Gastroesophageal sphincter (tissue), 4 donors: ENCODE results near the gene METTL15. TPM values are rescaled to one million over a fixed set of nuclear protein-coding genes. Genes with fewer than 3 reads are reported as not detected.

ENCODE experiments used
- ATAC-seq: fragments of 150-250 bp; one replicate; pipeline ENCODE4 v1.9.1; 2016; ENCODE audit warnings: mild to moderate bottlenecking, moderate library complexity
- H3K27ac ChIP-seq, 4 donors: fragments of 200-600 bp; sonication (generic) in 3 of 4; 1 replicate in 3 of 4; 2 replicates in 1 of 4; pipeline ENCODE4 v1.5.1; 2016 to 2019
- H3K27me3 ChIP-seq: fragments of 200-600 bp; sonication (generic); one replicate; pipeline ENCODE4 v1.5.1; 2019
- H3K36me3 ChIP-seq, 2 donors: fragments of 200-600 bp; sonication (generic); one replicate each; pipeline ENCODE4 v1.5.1; 2019; ENCODE audit warnings: control low read depth in 1 of 2
- H3K4me1 ChIP-seq, 3 donors: fragments of 200-600 bp; sonication (generic); 1 replicate in 2 of 3; 2 replicates in 1 of 3; pipeline ENCODE4 v1.5.1; 2016 to 2019; ENCODE audit warnings: control low read depth in 2 of 3
- H3K4me3 ChIP-seq, 2 donors: fragments of 200-600 bp; sonication (generic); one replicate each; pipeline ENCODE4 v1.5.1; 2019; ENCODE audit warnings: mild to moderate bottlenecking in 1 of 2, moderate library complexity in 1 of 2
- H3K9me3 ChIP-seq, 3 donors: fragments of 200-600 bp; sonication (generic); one replicate each; pipeline ENCODE4 v1.5.1; 2017 to 2019; ENCODE audit warnings: control low read depth in 2 of 3
- EP300 ChIP-seq: sonication (generic); formaldehyde crosslinking; IDR thresholded peaks from one replicate; pipeline ENCODE4 v1.6.1; 2017; ENCODE audit warnings: antibody characterized with exemption, mild to moderate bottlenecking
- POLR2A ChIP-seq, 2 donors: fragments of 450-650 bp; IDR thresholded peaks; one replicate each; pipeline ENCODE4 v1.6.1; 2017; ENCODE audit warnings: antibody characterized with exemption in 2 of 2, mild to moderate bottlenecking in 2 of 2, moderate library complexity in 1 of 2
- POLR2AphosphoS5 ChIP-seq: sonication (generic); formaldehyde crosslinking; IDR thresholded peaks from one replicate; pipeline ENCODE4 v1.6.1; 2017; ENCODE audit warnings: antibody characterized with exemption
- WGBS, 2 donors: methylation state at CpG; one replicate each; pipeline ENCODE4 v1.1.5; 2018; ENCODE audit warnings: low coverage in 1 of 2; 5-methylcytosine and 5-hydroxymethylcytosine counted together
- total RNA-seq, 4 donors: library from RNA; depleted of rRNA; stranded (reverse); fragments of >200 nt; gene quantifications; one replicate each; pipeline ENCODE4 v1.1.0, GENCODE V29; 2016
- TF ChIP-seq, protein P1 (sequence below), 4 experiments: fragments of 200-600 bp in 2 of 4; fragments of 450-650 bp in 2 of 4; sonication (generic) in 1 of 4; IDR thresholded peaks; one replicate each; pipeline ENCODE4 v1.5.1; 2017 to 2019; ENCODE audit warnings: antibody characterized with exemption in 4 of 4, mild to moderate bottlenecking in 2 of 4, moderate library complexity in 2 of 4

The METTL15 gene
- total RNA-seq, 4 donors from 2014 or later: 7.8 to 20.5 (median 8.2) TPM

DNA sequence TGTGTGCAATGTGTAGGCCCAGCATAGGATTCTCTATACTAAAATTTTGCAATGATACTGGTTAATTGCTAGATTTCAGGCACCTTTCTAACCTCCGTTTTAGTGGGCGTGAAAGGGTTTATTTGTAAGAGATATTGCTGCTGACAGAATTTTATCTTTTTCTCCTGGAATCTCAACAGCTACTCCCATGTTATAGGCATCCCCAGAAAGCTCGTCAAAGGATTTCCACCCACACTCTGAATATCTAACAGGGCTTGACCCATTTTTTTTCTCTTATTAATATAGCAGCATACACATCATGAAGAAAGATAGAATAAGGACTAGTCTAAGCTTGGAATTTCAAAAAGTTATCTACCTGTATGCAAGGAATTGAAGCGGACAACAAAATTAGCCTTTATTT lies 124.5 kb downstream of the METTL15 start:
- Histone ChIP-seq H3K4me3 (no peak overlapping the region), H3K9me3 (no peaks in the 10 kb centered on the region), H3K27me3 (no peaks in the 10 kb centered on the region), H3K27ac (no peak overlapping the region), H3K4me1 (no peaks in the 10 kb centered on the region), H3K36me3 (peaks cover 0 to 6% of the 10 kb centered on the region in 2 donors)
- 72 to 93% methylated on average over 4 of the region's 4 CpGs for WGBS, 2 donors
- TF ChIP-seq POLR2AphosphoS5: no peak
- no peak for TF ChIP-seq POLR2A (IDR thresholded peaks at IDR 0.05)
- TF ChIP-seq EP300: no peak
- no peak for ATAC-seq

DNA sequence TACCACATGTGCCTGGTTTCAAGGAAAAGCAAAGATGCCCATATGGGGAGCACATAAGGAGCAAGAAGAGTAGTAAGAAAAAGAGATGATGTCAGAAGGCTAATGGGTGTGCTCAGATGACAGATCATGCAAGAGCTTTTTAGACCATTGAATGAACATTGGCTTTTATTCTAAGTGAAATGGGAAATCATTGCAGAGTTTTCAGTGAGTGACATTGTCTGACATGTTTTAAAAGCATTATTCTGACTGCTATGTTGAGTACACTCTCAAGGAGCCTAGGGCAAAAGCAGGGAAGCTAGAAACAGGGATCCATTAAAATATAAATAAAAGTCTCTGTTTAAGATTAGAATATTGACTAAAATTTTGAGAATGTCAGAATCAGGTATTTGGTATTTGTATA lies 133.6 kb downstream of the METTL15 start:
- Histone ChIP-seq H3K36me3 (no peaks in the 10 kb centered on the region), H3K27ac (no peak overlapping the region), H3K9me3 (no peaks in the 10 kb centered on the region), H3K4me1 (peaks cover 0 to 18% (median 0%) of the 10 kb centered on the region in 3 donors), H3K4me3 (no peak overlapping the region), H3K27me3 (no peaks in the 10 kb centered on the region)
- ATAC-seq: no peak
- TF ChIP-seq POLR2AphosphoS5 (no peak), EP300 (no peak), POLR2A (IDR thresholded peaks at IDR 0.05) (no peak)
- TF ChIP-seq, protein P1, sequence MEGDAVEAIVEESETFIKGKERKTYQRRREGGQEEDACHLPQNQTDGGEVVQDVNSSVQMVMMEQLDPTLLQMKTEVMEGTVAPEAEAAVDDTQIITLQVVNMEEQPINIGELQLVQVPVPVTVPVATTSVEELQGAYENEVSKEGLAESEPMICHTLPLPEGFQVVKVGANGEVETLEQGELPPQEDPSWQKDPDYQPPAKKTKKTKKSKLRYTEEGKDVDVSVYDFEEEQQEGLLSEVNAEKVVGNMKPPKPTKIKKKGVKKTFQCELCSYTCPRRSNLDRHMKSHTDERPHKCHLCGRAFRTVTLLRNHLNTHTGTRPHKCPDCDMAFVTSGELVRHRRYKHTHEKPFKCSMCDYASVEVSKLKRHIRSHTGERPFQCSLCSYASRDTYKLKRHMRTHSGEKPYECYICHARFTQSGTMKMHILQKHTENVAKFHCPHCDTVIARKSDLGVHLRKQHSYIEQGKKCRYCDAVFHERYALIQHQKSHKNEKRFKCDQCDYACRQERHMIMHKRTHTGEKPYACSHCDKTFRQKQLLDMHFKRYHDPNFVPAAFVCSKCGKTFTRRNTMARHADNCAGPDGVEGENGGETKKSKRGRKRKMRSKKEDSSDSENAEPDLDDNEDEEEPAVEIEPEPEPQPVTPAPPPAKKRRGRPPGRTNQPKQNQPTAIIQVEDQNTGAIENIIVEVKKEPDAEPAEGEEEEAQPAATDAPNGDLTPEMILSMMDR (IDR thresholded peaks at IDR 0.05): no peak

DNA sequence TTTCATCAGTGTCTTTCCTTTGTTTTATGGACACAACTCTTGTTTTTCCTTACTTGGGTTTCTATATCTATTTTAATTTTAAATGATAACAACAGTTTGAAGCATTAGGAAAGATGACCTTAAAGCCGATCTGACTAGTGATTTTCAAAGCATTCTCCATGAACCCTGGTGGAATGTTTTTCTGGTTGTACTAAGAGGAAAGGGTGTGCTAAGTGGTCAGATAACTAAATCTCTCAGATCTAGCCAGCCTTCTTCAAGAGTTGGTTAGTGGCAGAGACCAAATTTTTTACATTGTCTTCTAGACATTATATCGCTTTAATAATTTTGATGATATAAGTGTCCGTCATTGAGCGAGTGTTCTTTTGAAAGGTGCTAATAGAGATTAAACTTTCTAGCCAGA lies 134.4 kb downstream of the METTL15 start:
- no peaks in the 10 kb centered on the region for H3K36me3 ChIP-seq
- 81 to 95% methylated on average over 4 of the region's 4 CpGs for WGBS, 2 donors
- TF ChIP-seq POLR2A (IDR thresholded peaks at IDR 0.05) (no peak), POLR2AphosphoS5 (no peak), EP300 (no peak)
- TF ChIP-seq, protein P1 (IDR thresholded peaks at IDR 0.05): no peak
- H3K27me3 ChIP-seq: no peaks in the 10 kb centered on the region
- H3K9me3 ChIP-seq: no peaks in the 10 kb centered on the region
- ATAC-seq: no peak
- H3K27ac ChIP-seq: no peak overlapping the region
- H3K4me3 ChIP-seq: no peak overlapping the region
- peaks cover 0 to 18% (median 0%) of the 10 kb centered on the region in 3 donors for H3K4me1 ChIP-seq

DNA sequence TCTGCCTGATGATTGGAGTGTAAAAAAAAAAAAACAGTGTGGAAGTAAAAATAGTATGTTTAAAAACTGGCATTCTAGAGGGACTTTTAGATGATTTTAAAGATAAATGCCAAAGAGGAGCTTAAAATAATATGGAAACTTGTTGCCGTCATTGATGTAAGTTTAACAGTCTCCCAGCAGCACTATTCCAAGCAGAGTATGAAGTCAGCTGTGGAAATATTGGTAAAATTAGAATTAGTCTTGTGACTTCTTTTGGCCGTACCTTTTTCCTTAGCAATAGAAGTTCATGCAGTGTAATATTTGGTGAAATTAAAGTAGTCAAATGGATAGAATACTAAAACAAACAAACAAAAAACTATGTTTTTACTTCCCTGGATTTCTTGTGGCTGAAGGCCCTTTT lies 134.9 kb downstream of the METTL15 start:
- H3K9me3 ChIP-seq: no peaks in the 10 kb centered on the region
- ATAC-seq: no peak

DNA sequence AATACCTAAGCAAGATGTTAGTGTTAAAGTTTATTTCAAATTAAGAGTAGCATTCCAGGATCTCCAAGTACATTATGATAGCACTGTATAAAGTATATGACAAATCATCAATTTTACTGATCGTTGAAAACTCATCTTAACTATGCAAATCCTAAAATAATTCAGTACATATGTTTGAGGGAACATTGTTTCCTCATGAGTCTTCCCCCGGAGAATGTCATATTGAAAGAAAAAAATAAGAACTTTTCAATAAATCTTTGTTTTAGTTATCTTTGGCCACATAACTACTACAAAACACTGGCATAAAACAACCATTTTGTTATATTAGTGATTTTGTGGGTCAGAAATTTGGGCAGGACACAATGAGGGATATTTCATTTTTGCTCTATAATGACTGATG lies 135.4 kb downstream of the METTL15 start:
- no peak for ATAC-seq

More for the DNA sequence above, 134.9 kb downstream of the METTL15 start:
- Histone ChIP-seq H3K4me1 (peaks cover 0 to 18% (median 0%) of the 10 kb centered on the region in 3 donors), H3K4me3 (no peak overlapping the region), H3K27me3 (no peaks in the 10 kb centered on the region), H3K27ac (no peak overlapping the region), H3K36me3 (no peaks in the 10 kb centered on the region)
- 17 to 49% methylated on average over 2 of the region's 2 CpGs for WGBS, 2 donors
- TF ChIP-seq, protein P1 (IDR thresholded peaks at IDR 0.05): no peak
- no peak for TF ChIP-seq POLR2AphosphoS5
- TF ChIP-seq POLR2A (IDR thresholded peaks at IDR 0.05): no peak
- TF ChIP-seq EP300: no peak

More for the DNA sequence above, 135.4 kb downstream of the METTL15 start:
- Histone ChIP-seq H3K4me3 (no peak overlapping the region), H3K9me3 (no peaks in the 10 kb centered on the region), H3K4me1 (peaks cover 0 to 18% (median 0%) of the 10 kb centered on the region in 3 donors), H3K27ac (no peak overlapping the region), H3K36me3 (no peaks in the 10 kb centered on the region), H3K27me3 (no peaks in the 10 kb centered on the region)
- TF ChIP-seq, protein P1 (IDR thresholded peaks at IDR 0.05): no peak
- TF ChIP-seq EP300: no peak
- TF ChIP-seq POLR2A (IDR thresholded peaks at IDR 0.05): no peak
- no peak for TF ChIP-seq POLR2AphosphoS5
- WGBS, 2 donors: 47 to 49% methylated on average over 2 of the region's 2 CpGs
